PC-3 (cell line): ENCODE results near the gene PCDH8. TPM values are rescaled to one million over a fixed set of nuclear protein-coding genes. Genes with fewer than 3 reads are reported as not detected.

Experiments
- ATAC-seq: fragments of 200-7000 bp; cut with Tn5 transposase; 2 replicates; pipeline ENCODE4 v1.9.1; 2020; ENCODE audit warnings: mild to moderate bottlenecking, moderate library complexity
- BruUV-seq: library from RNA; stranded (reverse); fragments of 400-500 nt; replicated peaks from 2 replicates; lab custom pipeline; 2021; lab: Mats Ljungman, UMichigan
- CTCF ChIA-PET: fragments of 300-600 bp; sonication (Branson Sonifier 250); formaldehyde crosslinking; loops from one replicate; lab custom pipeline; 2022; ENCODE audit warnings: antibody characterized with exemption; lab: Charles Lee
- POLR2A ChIA-PET: fragments of 300-600 bp; sonication (Branson Sonifier 250); formaldehyde crosslinking; loops from one replicate; lab custom pipeline; 2022; ENCODE audit warnings: antibody characterized with exemption; ENCODE audit not compliant: unreplicated experiment; lab: Charles Lee
- DNase-seq: peaks from one replicate; pipeline ENCODE4 v3.0.0-alpha.2; 2015
- H2AFZ ChIP-seq: fragments of 300-600 bp; sonication (generic); 2 replicates; pipeline ENCODE4 v1.6.0; 2016; ENCODE audit warnings: antibody characterized with exemption, low read length
- H3F3A ChIP-seq: fragments of 300-600 bp; sonication (generic); one replicate; pipeline ENCODE4 v1.6.0; 2017; ENCODE audit warnings: antibody characterized with exemption, low read length, control low read depth, mild to moderate bottlenecking; ENCODE audit not compliant: unreplicated experiment
- H3K27ac ChIP-seq: fragments of 300-600 bp; sonication (generic); 2 replicates; pipeline ENCODE4 v1.5.1; 2016; ENCODE audit warnings: mild to moderate bottlenecking, low read length
- H3K27me3 ChIP-seq: fragments of 300-600 bp; sonication (generic); 2 replicates; pipeline ENCODE4 v1.6.1; 2016; ENCODE audit warnings: low read length, mixed read lengths
- H3K36me3 ChIP-seq: fragments of 300-600 bp; sonication (generic); 2 replicates; pipeline ENCODE4 v1.6.1; 2016; ENCODE audit warnings: low read depth, mixed run types, low read length, mixed read lengths
- H3K4me1 ChIP-seq: fragments of 300-600 bp; sonication (generic); 2 replicates; pipeline ENCODE4 v1.5.1; 2016; ENCODE audit warnings: low read length; ENCODE audit not compliant: insufficient read depth
- H3K4me2 ChIP-seq: fragments of 300-600 bp; sonication (generic); 2 replicates; pipeline ENCODE4 v1.6.0; 2016; ENCODE audit warnings: low read length
- H3K4me3 ChIP-seq: fragments of 300-600 bp; sonication (generic); 2 replicates; pipeline ENCODE4 v1.5.1; 2016; ENCODE audit warnings: mild to moderate bottlenecking, low read length, mixed read lengths
- H3K79me2 ChIP-seq: fragments of 300-600 bp; sonication (generic); 2 replicates; pipeline ENCODE4 v1.6.1; 2017; ENCODE audit warnings: low read length, mixed read lengths
- H3K9ac ChIP-seq: fragments of 300-600 bp; sonication (generic); 2 replicates; pipeline ENCODE4 v1.6.0; 2016; ENCODE audit warnings: mild to moderate bottlenecking, low read length
- H3K9me2 ChIP-seq: fragments of 300-600 bp; sonication (generic); replicated peaks from 2 replicates; pipeline ENCODE4 v1.6.1; 2016; ENCODE audit warnings: mixed run types, low read length, mixed read lengths
- H3K9me3 ChIP-seq: fragments of 300-600 bp; sonication (generic); 2 replicates; pipeline ENCODE4 v1.6.1; 2016; ENCODE audit warnings: low read length, mixed read lengths
- H4K20me1 ChIP-seq: fragments of 300-600 bp; sonication (generic); 2 replicates; pipeline ENCODE4 v1.6.1; 2016; ENCODE audit warnings: low read length, mixed read lengths
- CTCF ChIP-seq: fragments of 300-600 bp; sonication (generic); conservative IDR thresholded peaks from 2 replicates; pipeline ENCODE4 v1.5.1; 2017; ENCODE audit warnings: antibody characterized with exemption, low read depth, mild to moderate bottlenecking, low read length
- EZH2 ChIP-seq: fragments of 300-600 bp; sonication (generic); IDR thresholded peaks from one replicate; pipeline ENCODE4 v1.6.1; 2017; ENCODE audit warnings: antibody characterized with exemption, mild to moderate bottlenecking, low read length; ENCODE audit not compliant: unreplicated experiment
- EZH2phosphoT487 ChIP-seq: fragments of 300-600 bp; sonication (generic); IDR thresholded peaks from 2 replicates; pipeline ENCODE4 v1.6.1; 2018; ENCODE audit warnings: mild to moderate bottlenecking, antibody characterized with exemption, low read length, borderline replicate concordance
- intact Hi-C: fragments of 100-400 bp; cut with micrococcal nuclease; formaldehyde crosslinking; loops from 2 replicates; pipeline ENCODE4 v1.9.0; 2023
- total RNA-seq: library from RNA; depleted of rRNA; stranded (reverse); fragments of >200 nt; gene quantifications from 2 replicates; pipeline ENCODE4 v1.2.3, GENCODE V29; 2014

PCDH8 gene
- total RNA-seq, 1 experiment from 2014 or later, result not detected

- no peak overlapping the region for H3K9ac ChIP-seq
- DNase-seq (no peak), ATAC-seq (no peak)
- no peak overlapping the region for H3K4me2 ChIP-seq
- no peaks in the 10 kb centered on the region for H3F3A ChIP-seq
- H3K36me3 ChIP-seq, result no peaks in the 10 kb centered on the region
- H3K4me1 ChIP-seq, result no peaks in the 10 kb centered on the region
- BruUV-seq, result no TSS peak
- no peaks in the 10 kb centered on the region for H3K79me2 ChIP-seq
- ChIA-PET POLR2A (no interaction called here), CTCF (no interaction called here)
- no peaks in the 10 kb centered on the region for H3K9me2 ChIP-seq
- H2AFZ ChIP-seq, result no peak overlapping the region
- no peak overlapping the region for H3K4me3 ChIP-seq
- H3K9me3 ChIP-seq, result no peaks in the 10 kb centered on the region
- no peaks in the 10 kb centered on the region for H4K20me1 ChIP-seq
- peaks cover 14% of the 10 kb centered on the region for H3K27me3 ChIP-seq
- no peak for TF ChIP-seq CTCF
- TF ChIP-seq EZH2, result no peak
- TF ChIP-seq EZH2phosphoT487, result no peak
- intact Hi-C loops, result no loop called here
- no peak overlapping the region for H3K27ac ChIP-seq
Observed at GRCh38 chr13:52894413-52894812, 46.0 kb upstream of the PCDH8 start.

GRCh38 chr13:52892925-52893324 lies 44.5 kb upstream of the PCDH8 start:
- H3K27me3 ChIP-seq, result peaks cover 14% of the 10 kb centered on the region
- no TSS peak for BruUV-seq
- H3K9ac ChIP-seq, result no peak overlapping the region
- H3K4me3 ChIP-seq, result no peak overlapping the region
- POLR2A ChIA-PET, result no interaction called here
- H3K9me3 ChIP-seq, result no peaks in the 10 kb centered on the region
- H3K4me1 ChIP-seq, result no peaks in the 10 kb centered on the region
- no peak overlapping the region for H2AFZ ChIP-seq
- CTCF ChIA-PET, result no interaction called here
- H3K79me2 ChIP-seq, result no peaks in the 10 kb centered on the region
- ATAC-seq, result no peak
- H3K27ac ChIP-seq, result no peak overlapping the region
- no peaks in the 10 kb centered on the region for H4K20me1 ChIP-seq
- no peaks in the 10 kb centered on the region for H3K36me3 ChIP-seq
- TF ChIP-seq CTCF (no peak), EZH2phosphoT487 (no peak), EZH2 (no peak)
- H3F3A ChIP-seq, result no peaks in the 10 kb centered on the region
- no peak overlapping the region for H3K4me2 ChIP-seq
- DNase-seq, result peak; percentile 2
- no peaks in the 10 kb centered on the region for H3K9me2 ChIP-seq
- intact Hi-C loops, result no loop called here

- H3K4me1 ChIP-seq, result no peaks in the 10 kb centered on the region
- ChIA-PET POLR2A (no interaction called here), CTCF (no interaction called here)
- intact Hi-C loops, result no loop called here
- H3K4me3 ChIP-seq, result no peak overlapping the region
- H3K27ac ChIP-seq, result no peak overlapping the region
- H3F3A ChIP-seq, result no peaks in the 10 kb centered on the region
- H3K9me3 ChIP-seq, result no peaks in the 10 kb centered on the region
- H3K36me3 ChIP-seq, result no peaks in the 10 kb centered on the region
- BruUV-seq, result no TSS peak
- TF ChIP-seq EZH2phosphoT487 (no peak), EZH2 (no peak), CTCF (no peak)
- H3K27me3 ChIP-seq, result peaks cover 14% of the 10 kb centered on the region
- no peaks in the 10 kb centered on the region for H3K79me2 ChIP-seq
- no peaks in the 10 kb centered on the region for H4K20me1 ChIP-seq
- no peak for DNase-seq
- H3K9ac ChIP-seq, result no peak overlapping the region
- no peak overlapping the region for H3K4me2 ChIP-seq
- ATAC-seq, result no peak
- no peak overlapping the region for H2AFZ ChIP-seq
- no peaks in the 10 kb centered on the region for H3K9me2 ChIP-seq
Observed at GRCh38 chr13:52891706-52892105, 43.3 kb upstream of the PCDH8 start.
